GM19452 (cell line): Measurements from ENCODE around the gene LAMB2.

Experiments
- ATAC-seq: cut with Tn5 transposase; IDR thresholded peaks from one replicate; pipeline ENCODE4 v1.9.1; 2021; ENCODE audit not compliant: unreplicated experiment

LAMB2 gene

GRCh38 chr3:49132437-49133225 is at the start of gene LAMB2:
Gene LAMB2 (minus strand): TSS chr3:49133050. CDS start chr3:49132867, 183 bp downstream.
- ATAC-seq = no peak

GRCh38 chr3:49181351-49181750 is 48.5 kb upstream of the LAMB2 start:
- ATAC-seq = no peak

GRCh38 chr3:49180116-49180515 is 47.3 kb upstream of the LAMB2 start:
- no peak for ATAC-seq

- ATAC-seq = no peak
These were observed 44.2 kb upstream of the LAMB2 start for GRCh38 chr3:49177073-49177472.

GRCh38 chr3:49175530-49175929 is 42.7 kb upstream of the LAMB2 start:
- no peak for ATAC-seq

- no peak for ATAC-seq
These were observed 41.6 kb upstream of the LAMB2 start for GRCh38 chr3:49174397-49174985.

- ATAC-seq = no peak
These were observed 40.9 kb upstream of the LAMB2 start for GRCh38 chr3:49173792-49174170.

- ATAC-seq = no peak
These were observed 40.4 kb upstream of the LAMB2 start for GRCh38 chr3:49173116-49173791.

GRCh38 chr3:49172551-49173041 is 39.7 kb upstream of the LAMB2 start:
- ATAC-seq = no peak

GRCh38 chr3:49171775-49172500 is 39.1 kb upstream of the LAMB2 start:
- no peak for ATAC-seq

GRCh38 chr3:49171119-49171774 is 38.4 kb upstream of the LAMB2 start, which contains the start of gene KLHDC8B:
Gene KLHDC8B (plus strand): TSS chr3:49171598. CDS start chr3:49172770, 1,172 bp downstream.
- ATAC-seq = no peak

- ATAC-seq = no peak
These were observed 37.9 kb upstream of the LAMB2 start for GRCh38 chr3:49170744-49171118.

- no peak for ATAC-seq
These were observed 34.1 kb upstream of the LAMB2 start for GRCh38 chr3:49166752-49167556.

- peak; percentile 60 for ATAC-seq
These were observed 33.2 kb upstream of the LAMB2 start, which contains the start of gene CCDC71 for GRCh38 chr3:49165771-49166751. Gene CCDC71 (minus strand): TSS chr3:49166331. CDS start chr3:49164208, 2,123 bp downstream.

- ATAC-seq = no peak
These were observed 32.3 kb upstream of the LAMB2 start for GRCh38 chr3:49164983-49165720.

- ATAC-seq = no peak
These were observed 30.8 kb upstream of the LAMB2 start for GRCh38 chr3:49163609-49164008.

GRCh38 chr3:49162751-49163419 is 30.0 kb upstream of the LAMB2 start:
- ATAC-seq = no peak
